Measurements from ENCODE around the gene LHFPL3. TPM values are rescaled to one million over a fixed set of nuclear protein-coding genes. Genes with fewer than 3 reads are reported as not detected.

Gene LHFPL3
- total RNA-seq, 4 donors from 2014 or later: not detected

DNA sequence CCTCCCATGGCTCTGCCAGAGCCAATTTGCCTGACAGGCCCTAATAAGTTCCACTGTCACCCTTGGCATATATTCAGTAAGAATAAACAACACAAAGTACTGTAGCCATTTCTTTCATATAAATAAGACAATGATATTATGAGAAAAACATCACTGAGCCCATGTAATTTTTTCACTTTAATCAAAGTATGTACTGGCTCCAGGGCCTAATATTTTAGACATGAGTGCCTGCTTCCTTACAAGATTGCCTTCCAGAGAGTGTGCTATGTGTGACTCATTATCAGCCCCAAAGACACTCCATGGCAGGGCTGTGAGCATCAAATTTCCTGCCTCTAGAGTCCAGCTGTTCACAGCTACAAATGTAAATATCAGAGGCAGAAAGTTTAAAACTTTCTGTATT, 297.6 kb downstream of the LHFPL3 start:
- Histone ChIP-seq H3K27me3 (no peaks in the 10 kb centered on the region), H3K4me3 (no peak overlapping the region), H3K27ac (no peak overlapping the region), H3K9me3 (no peaks in the 10 kb centered on the region), H3K36me3 (no peaks in the 10 kb centered on the region), H3K4me1 (no peaks in the 10 kb centered on the region)
- TF ChIP-seq, protein P1, sequence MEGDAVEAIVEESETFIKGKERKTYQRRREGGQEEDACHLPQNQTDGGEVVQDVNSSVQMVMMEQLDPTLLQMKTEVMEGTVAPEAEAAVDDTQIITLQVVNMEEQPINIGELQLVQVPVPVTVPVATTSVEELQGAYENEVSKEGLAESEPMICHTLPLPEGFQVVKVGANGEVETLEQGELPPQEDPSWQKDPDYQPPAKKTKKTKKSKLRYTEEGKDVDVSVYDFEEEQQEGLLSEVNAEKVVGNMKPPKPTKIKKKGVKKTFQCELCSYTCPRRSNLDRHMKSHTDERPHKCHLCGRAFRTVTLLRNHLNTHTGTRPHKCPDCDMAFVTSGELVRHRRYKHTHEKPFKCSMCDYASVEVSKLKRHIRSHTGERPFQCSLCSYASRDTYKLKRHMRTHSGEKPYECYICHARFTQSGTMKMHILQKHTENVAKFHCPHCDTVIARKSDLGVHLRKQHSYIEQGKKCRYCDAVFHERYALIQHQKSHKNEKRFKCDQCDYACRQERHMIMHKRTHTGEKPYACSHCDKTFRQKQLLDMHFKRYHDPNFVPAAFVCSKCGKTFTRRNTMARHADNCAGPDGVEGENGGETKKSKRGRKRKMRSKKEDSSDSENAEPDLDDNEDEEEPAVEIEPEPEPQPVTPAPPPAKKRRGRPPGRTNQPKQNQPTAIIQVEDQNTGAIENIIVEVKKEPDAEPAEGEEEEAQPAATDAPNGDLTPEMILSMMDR (IDR thresholded peaks at IDR 0.05): no peak
- no peak for TF ChIP-seq POLR2A (IDR thresholded peaks at IDR 0.05)
- DNase-seq: no peak

DNA sequence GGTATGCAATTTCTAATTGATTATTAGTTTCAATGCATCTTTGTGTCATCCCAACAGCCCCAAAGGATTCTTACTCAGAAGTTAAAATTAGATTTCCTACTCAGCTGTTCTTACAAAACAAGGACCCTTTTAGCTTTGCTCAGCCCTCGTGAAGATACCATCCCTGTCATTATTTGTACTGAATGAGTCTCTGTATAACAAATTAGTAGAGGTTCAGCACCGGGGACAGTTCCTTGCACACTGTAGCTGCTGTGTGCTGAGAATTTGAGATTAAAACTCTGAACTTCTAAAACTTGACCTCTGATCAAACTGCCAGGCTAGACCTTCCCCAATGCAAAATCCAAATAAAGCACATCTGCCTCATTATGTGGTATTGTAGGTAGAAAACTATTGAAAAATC, 299.1 kb downstream of the LHFPL3 start:
- Histone ChIP-seq H3K27ac (no peak overlapping the region), H3K4me1 (no peaks in the 10 kb centered on the region), H3K36me3 (no peaks in the 10 kb centered on the region), H3K9me3 (no peaks in the 10 kb centered on the region), H3K4me3 (no peak overlapping the region), H3K27me3 (no peaks in the 10 kb centered on the region)
- no peak for TF ChIP-seq POLR2A (IDR thresholded peaks at IDR 0.05)
- TF ChIP-seq, protein P1 (IDR thresholded peaks at IDR 0.05): no peak
- DNase-seq: no peak

DNA sequence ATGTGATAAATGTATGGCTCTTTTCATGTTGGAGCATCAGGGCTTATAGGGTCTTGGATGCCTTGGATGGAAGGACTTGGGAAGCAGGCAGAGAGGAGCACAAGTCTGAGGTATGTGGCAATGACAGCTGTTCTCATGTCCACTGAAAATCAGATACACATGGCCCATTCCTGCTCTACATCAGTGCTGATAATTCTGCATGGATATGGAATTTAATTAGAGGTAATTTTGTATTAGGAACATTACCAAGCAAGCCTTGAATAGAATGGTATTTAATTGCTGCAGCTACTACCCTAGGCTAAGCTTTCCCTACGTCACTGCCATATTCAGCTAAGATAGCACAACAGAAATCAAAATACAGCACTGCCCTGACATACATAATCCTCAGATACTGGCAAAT, 299.6 kb downstream of the LHFPL3 start:
- Histone ChIP-seq H3K4me3 (no peak overlapping the region), H3K9me3 (no peaks in the 10 kb centered on the region), H3K27me3 (no peaks in the 10 kb centered on the region), H3K4me1 (no peaks in the 10 kb centered on the region), H3K36me3 (no peaks in the 10 kb centered on the region), H3K27ac (no peak overlapping the region)
- TF ChIP-seq, protein P1 (IDR thresholded peaks at IDR 0.05): no peak
- no peak for TF ChIP-seq POLR2A (IDR thresholded peaks at IDR 0.05)
- DNase-seq: no peak

DNA sequence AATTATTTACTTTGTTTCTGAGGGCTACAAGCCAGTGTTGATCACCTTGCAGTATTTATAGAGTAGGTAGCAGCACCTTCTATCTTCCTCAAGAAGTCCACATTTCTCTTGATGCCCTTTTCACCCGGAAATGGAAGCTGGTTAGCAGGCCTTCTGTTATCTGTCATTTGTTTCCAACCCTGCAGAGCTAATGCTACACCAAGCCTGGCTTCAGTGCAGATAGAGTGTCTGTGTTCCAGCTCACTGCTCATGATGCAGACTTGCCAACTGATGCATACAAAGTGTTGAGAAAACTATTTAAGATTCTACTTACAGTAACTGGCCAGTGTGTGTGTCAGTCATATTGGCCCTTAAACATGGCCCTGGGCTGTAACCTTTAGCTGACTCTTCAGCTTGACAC, 301.0 kb downstream of the LHFPL3 start:
- no peak overlapping the region for H3K27ac ChIP-seq
- no peaks in the 10 kb centered on the region for H3K36me3 ChIP-seq
- no peak for DNase-seq
- no peaks in the 10 kb centered on the region for H3K9me3 ChIP-seq
- no peak overlapping the region for H3K4me3 ChIP-seq
- TF ChIP-seq, protein P1 (IDR thresholded peaks at IDR 0.05): no peak
- TF ChIP-seq POLR2A (IDR thresholded peaks at IDR 0.05): no peak
- no peaks in the 10 kb centered on the region for H3K4me1 ChIP-seq
- H3K27me3 ChIP-seq: no peaks in the 10 kb centered on the region

DNA sequence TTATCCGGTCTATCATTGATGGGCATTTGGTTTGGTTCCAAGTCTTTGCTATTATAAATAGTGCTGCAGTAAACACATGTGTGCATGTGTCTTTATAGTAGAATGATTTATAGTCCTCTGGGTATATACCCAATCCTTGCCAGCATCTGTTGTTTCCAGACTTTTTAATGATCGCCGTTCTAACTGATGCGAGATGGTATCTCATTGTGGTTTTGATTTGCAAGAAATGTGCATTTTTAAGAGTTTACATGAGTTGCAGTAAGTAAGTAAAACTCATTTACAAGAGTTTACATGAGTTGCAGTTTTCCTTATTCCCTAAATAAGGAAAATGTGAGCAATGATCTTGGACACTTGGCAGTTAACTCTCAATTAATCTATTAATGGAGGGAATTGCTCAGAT, 312.1 kb downstream of the LHFPL3 start:
- Histone ChIP-seq H3K9me3 (no peaks in the 10 kb centered on the region), H3K4me3 (no peak overlapping the region), H3K27ac (no peak overlapping the region), H3K36me3 (no peaks in the 10 kb centered on the region), H3K27me3 (no peaks in the 10 kb centered on the region), H3K4me1 (no peaks in the 10 kb centered on the region)
- TF ChIP-seq, protein P1 (IDR thresholded peaks at IDR 0.05): no peak
- TF ChIP-seq POLR2A (IDR thresholded peaks at IDR 0.05): no peak
- DNase-seq: no peak

DNA sequence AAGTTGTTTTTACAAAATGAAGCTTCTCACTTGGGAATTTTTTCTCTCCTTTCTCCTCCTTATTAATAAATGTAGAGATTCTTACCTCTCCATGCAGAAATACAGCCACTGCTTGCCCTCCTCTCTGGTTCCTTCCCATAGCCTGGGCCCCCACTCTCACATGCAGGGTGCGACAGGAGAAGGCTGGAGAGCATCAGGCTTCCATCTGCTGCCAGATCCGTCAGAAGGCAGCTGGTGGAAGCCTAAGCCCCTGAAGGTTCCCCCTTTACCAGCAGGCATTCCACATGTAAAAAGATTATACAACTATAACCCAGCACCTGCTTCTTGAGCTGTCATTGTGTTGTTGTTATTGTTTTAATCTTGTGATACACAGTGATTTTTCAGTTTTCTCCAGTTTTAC, 314.2 kb downstream of the LHFPL3 start:
- Histone ChIP-seq H3K9me3 (no peaks in the 10 kb centered on the region), H3K27ac (no peak overlapping the region), H3K4me1 (no peaks in the 10 kb centered on the region), H3K4me3 (no peak overlapping the region), H3K27me3 (no peaks in the 10 kb centered on the region), H3K36me3 (no peaks in the 10 kb centered on the region)
- no peak for DNase-seq
- TF ChIP-seq, protein P1 (IDR thresholded peaks at IDR 0.05): no peak
- no peak for TF ChIP-seq POLR2A (IDR thresholded peaks at IDR 0.05)

Data from Peyer's patch (tissue), 4 donors.